ENCODE measurements around the gene CCDC51. TPM values are rescaled to one million over a fixed set of nuclear protein-coding genes. Genes with fewer than 3 reads are reported as not detected.
A peak's percentile ranks its signal among the peaks of the same experiment; 100 is the strongest.
"Not testable (repeated sequence)": the region's sequence is repeated elsewhere in the genome, so short reads cannot be mapped to it uniquely, and the experiment has no call there.

CCDC51 gene
- polyA plus RNA-seq, 1 donor from 2014 or later: 13.4 TPM

- H3K4me1 Mint-ChIP-seq: peaks cover 22 to 42% (median 34%) of the 10 kb centered on the region in 3 donors
- H3K9me3 Mint-ChIP-seq: no peaks in the 10 kb centered on the region
- H3K27ac Mint-ChIP-seq: peak overlapping the region; percentile 27 to 71 (median 45)
- H3K27me3 Mint-ChIP-seq: peaks cover 2% of the 10 kb centered on the region
- peak overlapping the region; percentile 16 to 87 (median 70) for H3K4me3 Mint-ChIP-seq
- H3K36me3 Mint-ChIP-seq: no peaks in the 10 kb centered on the region
Observed at GRCh38 chr3:48469046-48469915, 29.4 kb upstream of the CCDC51 start.

DNA sequence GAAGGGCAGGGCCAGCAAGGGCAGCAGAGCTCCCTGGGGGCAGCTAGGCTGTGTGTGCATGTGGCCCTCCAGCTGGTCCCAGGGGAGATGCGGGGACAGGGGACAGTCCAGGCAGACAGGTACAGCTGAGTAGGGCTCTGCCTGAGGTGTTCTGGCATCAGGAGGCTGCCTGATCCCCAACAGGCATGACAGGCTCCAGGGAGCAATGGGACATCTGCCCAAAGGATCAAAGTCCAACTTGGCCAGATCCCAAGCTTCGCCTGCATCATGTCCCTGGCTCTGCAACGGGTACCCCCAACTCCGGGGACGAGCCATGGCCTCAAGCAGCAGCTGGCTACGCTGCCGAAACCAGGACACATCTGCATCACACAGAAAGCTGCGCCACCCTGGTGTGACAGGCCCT lies 28.4 kb upstream of the CCDC51 start:
- Mint-ChIP-seq H3K36me3 (no peaks in the 10 kb centered on the region), H3K27me3 (peaks cover 2% of the 10 kb centered on the region), H3K4me1 (peaks cover 22 to 40% (median 32%) of the 10 kb centered on the region in 3 donors), H3K27ac (peak overlapping the region; percentile 64 to 97 (median 88)), H3K4me3 (peak overlapping the region in 2 of 4 donors; percentile 87 to 91), H3K9me3 (no peaks in the 10 kb centered on the region)

GRCh38 chr3:48467473-48468267 lies 27.8 kb upstream of the CCDC51 start:
- Mint-ChIP-seq H3K4me3 (peak overlapping the region; percentile 87 to 96 (median 90)), H3K27me3 (peaks cover 2% of the 10 kb centered on the region), H3K9me3 (no peaks in the 10 kb centered on the region), H3K36me3 (no peaks in the 10 kb centered on the region), H3K27ac (peak overlapping the region; percentile 97 to 98 (median 97)), H3K4me1 (peaks cover 17 to 34% (median 26%) of the 10 kb centered on the region in 3 donors)

- H3K4me3 Mint-ChIP-seq: peak overlapping the region; percentile 87 to 96 (median 90)
- peak overlapping the region; percentile 97 to 98 (median 97) for H3K27ac Mint-ChIP-seq
- peaks cover 16 to 34% (median 26%) of the 10 kb centered on the region in 3 donors for H3K4me1 Mint-ChIP-seq
- no peaks in the 10 kb centered on the region for H3K36me3 Mint-ChIP-seq
- peaks cover 2% of the 10 kb centered on the region for H3K27me3 Mint-ChIP-seq
- no peaks in the 10 kb centered on the region for H3K9me3 Mint-ChIP-seq
Observed at GRCh38 chr3:48467110-48467454, 27.2 kb upstream of the CCDC51 start.

GRCh38 chr3:48466386-48467109 lies 26.6 kb upstream of the CCDC51 start:
- peaks cover 16 to 34% (median 26%) of the 10 kb centered on the region in 3 donors for H3K4me1 Mint-ChIP-seq
- peaks cover 2% of the 10 kb centered on the region for H3K27me3 Mint-ChIP-seq
- H3K4me3 Mint-ChIP-seq: peak overlapping the region; percentile 87 to 96 (median 90)
- no peaks in the 10 kb centered on the region for H3K9me3 Mint-ChIP-seq
- peak overlapping the region; percentile 97 to 98 (median 97) for H3K27ac Mint-ChIP-seq
- H3K36me3 Mint-ChIP-seq: no peaks in the 10 kb centered on the region

GRCh38 chr3:48465531-48466378 lies 25.8 kb upstream of the CCDC51 start:
- Mint-ChIP-seq H3K36me3 (peaks cover 1% of the 10 kb centered on the region), H3K27me3 (peaks cover 2% of the 10 kb centered on the region)

GRCh38 chr3:48465237-48465530 lies 25.3 kb upstream of the CCDC51 start:
- Mint-ChIP-seq H3K36me3 (peaks cover 1% of the 10 kb centered on the region), H3K4me3 (peak overlapping the region in 3 of 4 donors; percentile 87 to 92 (median 89)), H3K4me1 (peaks cover 16 to 34% (median 26%) of the 10 kb centered on the region in 3 donors)

More at GRCh38 chr3:48465531-48466378, 25.8 kb upstream of the CCDC51 start:
- H3K4me3 Mint-ChIP-seq: peak overlapping the region; percentile 87 to 96 (median 90)
- peaks cover 16 to 34% (median 26%) of the 10 kb centered on the region in 3 donors for H3K4me1 Mint-ChIP-seq
- peak overlapping the region; percentile 97 to 98 (median 97) for H3K27ac Mint-ChIP-seq
- H3K9me3 Mint-ChIP-seq: no peaks in the 10 kb centered on the region

DNA sequence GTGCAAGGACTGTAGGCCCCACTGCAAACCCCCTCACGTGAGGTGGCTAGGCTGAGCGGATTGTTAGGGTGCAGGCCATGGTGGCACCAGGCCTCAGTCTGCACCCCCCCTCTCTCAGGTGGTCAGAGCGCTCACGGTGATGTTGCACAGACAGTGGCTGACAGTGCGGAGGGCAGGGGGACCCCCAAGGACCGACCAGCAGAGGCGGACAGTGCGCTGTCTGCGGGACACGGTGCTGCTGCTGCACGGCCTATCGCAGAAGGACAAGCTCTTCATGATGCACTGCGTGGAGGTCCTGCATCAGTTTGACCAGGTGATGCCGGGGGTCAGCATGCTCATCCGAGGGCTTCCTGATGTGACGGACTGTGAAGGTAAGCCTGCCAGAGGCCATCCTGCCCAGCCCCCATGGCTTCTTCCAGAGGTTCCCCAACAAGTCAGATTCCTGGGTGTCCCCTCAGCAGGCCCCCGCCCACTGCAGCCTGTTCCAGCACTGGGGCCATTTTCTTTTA lies 24.8 kb upstream of the CCDC51 start:
- peaks cover 12 to 30% (median 22%) of the 10 kb centered on the region in 3 donors for H3K4me1 Mint-ChIP-seq
- H3K27me3 Mint-ChIP-seq: peaks cover 2% of the 10 kb centered on the region
- H3K9me3 Mint-ChIP-seq: no peaks in the 10 kb centered on the region
- peak overlapping the region in 1 of 4 donors; percentile 87 for H3K4me3 Mint-ChIP-seq
- H3K36me3 Mint-ChIP-seq: peaks cover 1% of the 10 kb centered on the region
- peak overlapping the region in 2 of 3 donors; percentile 97 to 98 for H3K27ac Mint-ChIP-seq

More at GRCh38 chr3:48465237-48465530, 25.3 kb upstream of the CCDC51 start:
- no peaks in the 10 kb centered on the region for H3K9me3 Mint-ChIP-seq
- H3K27ac Mint-ChIP-seq: peak overlapping the region in 2 of 3 donors; percentile 97 to 98
- peaks cover 2% of the 10 kb centered on the region for H3K27me3 Mint-ChIP-seq

DNA sequence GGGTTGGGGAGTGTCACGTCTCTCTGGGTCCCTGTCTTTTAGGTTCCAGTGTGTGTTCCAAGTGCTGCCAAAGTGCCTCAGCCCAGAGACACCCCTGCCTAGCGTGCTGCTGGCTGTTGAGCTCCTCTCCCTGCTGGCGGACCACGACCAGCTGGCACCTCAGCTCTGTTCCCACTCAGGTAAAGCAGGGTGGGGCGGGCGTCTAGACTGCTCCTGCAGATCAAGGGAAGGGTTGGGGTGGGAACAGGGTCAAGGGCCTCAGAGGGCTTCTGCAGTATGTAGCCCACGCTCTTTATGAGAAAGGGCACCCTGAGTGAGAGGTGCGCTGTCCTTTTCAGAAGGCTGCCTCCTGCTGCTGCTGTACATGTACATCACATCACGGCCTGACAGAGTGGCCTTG lies 23.8 kb upstream of the CCDC51 start:
- H3K27ac Mint-ChIP-seq: peak overlapping the region in 1 of 3 donors; percentile 47
- H3K4me3 Mint-ChIP-seq: peak overlapping the region in 2 of 4 donors; percentile 50 to 55
- peaks cover 1% of the 10 kb centered on the region for H3K36me3 Mint-ChIP-seq
- no peaks in the 10 kb centered on the region for H3K9me3 Mint-ChIP-seq
- peaks cover 11 to 20% (median 17%) of the 10 kb centered on the region in 3 donors for H3K4me1 Mint-ChIP-seq
- H3K27me3 Mint-ChIP-seq: peaks cover 2% of the 10 kb centered on the region

DNA sequence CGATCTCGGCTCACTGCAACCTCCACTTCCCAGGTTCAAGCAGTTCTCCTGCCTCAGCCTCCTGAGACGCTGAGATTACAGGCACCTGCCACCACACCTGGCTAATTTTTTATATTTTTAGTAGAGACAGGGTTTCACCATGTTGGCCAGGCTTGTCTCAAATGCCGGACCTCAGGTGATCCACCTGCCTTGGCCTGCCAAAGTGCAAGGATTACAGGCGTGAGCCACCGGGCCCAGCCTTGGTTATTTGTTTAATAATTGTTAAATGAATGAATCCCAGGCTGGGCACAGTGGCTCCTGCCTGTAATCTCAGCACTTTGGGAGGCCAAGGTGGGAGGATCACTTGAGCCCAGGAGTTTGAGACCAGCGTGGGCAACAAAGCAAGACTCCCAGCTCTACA lies 21.8 kb upstream of the CCDC51 start:
- not testable (repeated sequence) for H3K27me3 Mint-ChIP-seq, H3K4me1 Mint-ChIP-seq, H3K9me3 Mint-ChIP-seq, H3K4me3 Mint-ChIP-seq, H3K27ac Mint-ChIP-seq, H3K36me3 Mint-ChIP-seq

- Mint-ChIP-seq H3K9me3 (no peaks in the 10 kb centered on the region), H3K27me3 (no peaks in the 10 kb centered on the region), H3K27ac (no peak overlapping the region), H3K4me3 (peak overlapping the region in 1 of 4 donors; percentile 70), H3K36me3 (peaks cover 1% of the 10 kb centered on the region), H3K4me1 (peaks cover 0 to 4% (median 0%) of the 10 kb centered on the region in 3 donors)
Observed at GRCh38 chr3:48460517-48460902, 20.6 kb upstream of the CCDC51 start.

GRCh38 chr3:48459773-48460516 lies 20.0 kb upstream of the CCDC51 start:
- H3K4me3 Mint-ChIP-seq: no peak overlapping the region
- no peaks in the 10 kb centered on the region for H3K4me1 Mint-ChIP-seq
- no peaks in the 10 kb centered on the region for H3K9me3 Mint-ChIP-seq
- no peak overlapping the region for H3K27ac Mint-ChIP-seq
- H3K36me3 Mint-ChIP-seq: peaks cover 1% of the 10 kb centered on the region
- H3K27me3 Mint-ChIP-seq: no peaks in the 10 kb centered on the region

- Mint-ChIP-seq H3K9me3 (no peaks in the 10 kb centered on the region), H3K27ac (peak overlapping the region in 1 of 3 donors; percentile 65), H3K27me3 (no peaks in the 10 kb centered on the region), H3K4me1 (no peaks in the 10 kb centered on the region), H3K36me3 (peaks cover 1% of the 10 kb centered on the region), H3K4me3 (no peak overlapping the region)
Observed at GRCh38 chr3:48459331-48459730, 19.4 kb upstream of the CCDC51 start.

All from IgD-negative memory B cell (primary cell).